ENCODE data around the gene CD6.
A peak's percentile ranks its signal among the peaks of the same experiment; 100 is the strongest.

CD6 gene

DNA sequence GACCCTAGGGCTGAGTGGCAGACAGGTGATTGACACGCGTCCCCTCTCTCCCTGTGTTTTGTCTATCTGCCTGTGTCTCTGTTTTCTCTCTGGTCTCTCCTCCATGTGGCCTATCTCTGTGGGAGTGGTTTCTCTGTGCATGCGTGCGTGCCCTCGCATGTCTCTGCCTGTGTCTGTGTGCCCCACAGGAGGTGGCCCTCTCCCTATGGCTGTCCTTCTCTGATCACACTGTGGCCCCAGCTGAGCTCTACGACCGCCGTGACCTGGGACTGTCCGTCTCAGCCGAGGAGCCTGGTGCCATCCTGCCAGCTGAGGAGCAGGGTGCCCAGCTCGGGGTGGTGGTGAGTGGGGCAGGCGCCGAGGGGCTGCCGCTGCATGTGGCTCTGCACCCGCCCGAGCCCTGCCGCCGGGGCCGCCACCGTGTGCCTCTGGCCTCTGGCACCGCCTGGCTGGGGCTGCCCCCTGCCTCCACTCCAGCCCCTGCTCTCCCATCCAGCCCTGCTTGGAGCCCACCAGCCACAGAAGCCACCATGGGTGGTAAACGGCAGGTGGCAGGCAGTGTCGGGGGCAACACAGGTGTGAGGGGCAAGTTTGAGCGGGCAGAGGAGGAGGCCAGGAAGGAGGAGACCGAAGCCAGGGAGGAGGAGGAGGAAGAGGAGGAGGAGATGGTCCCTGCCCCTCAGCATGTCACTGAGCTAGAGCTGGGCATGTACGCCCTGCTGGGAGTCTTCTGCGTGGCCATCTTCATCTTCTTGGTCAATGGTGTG lies 35.6 kb upstream of the CD6 start:
- no peak for DNase-seq

DNA sequence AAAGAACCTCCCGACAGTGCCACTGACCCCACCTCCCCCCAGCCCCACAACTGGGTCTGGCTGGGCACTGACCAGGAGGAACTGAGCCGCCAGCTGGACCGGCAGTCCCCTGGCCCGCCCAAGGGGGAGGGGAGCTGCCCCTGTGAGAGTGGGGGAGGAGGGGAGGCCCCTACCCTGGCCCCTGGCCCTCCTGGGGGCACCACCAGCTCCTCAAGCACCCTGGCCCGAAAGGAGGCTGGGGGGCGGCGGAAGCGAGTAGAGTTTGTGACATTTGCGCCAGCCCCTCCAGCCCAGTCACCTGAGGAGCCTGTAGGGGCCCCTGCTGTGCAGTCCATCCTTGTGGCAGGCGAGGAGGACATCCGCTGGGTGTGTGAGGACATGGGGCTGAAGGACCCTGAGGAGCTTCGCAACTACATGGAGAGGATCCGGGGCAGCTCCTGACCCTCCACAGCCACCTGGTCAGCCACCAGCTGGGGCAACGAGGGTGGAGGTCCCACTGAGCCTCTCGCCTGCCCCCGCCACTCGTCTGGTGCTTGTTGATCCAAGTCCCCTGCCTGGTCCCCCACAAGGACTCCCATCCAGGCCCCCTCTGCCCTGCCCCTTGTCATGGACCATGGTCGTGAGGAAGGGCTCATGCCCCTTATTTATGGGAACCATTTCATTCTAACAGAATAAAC lies 34.9 kb upstream of the CD6 start:
- DNase-seq, result no peak

DNA sequence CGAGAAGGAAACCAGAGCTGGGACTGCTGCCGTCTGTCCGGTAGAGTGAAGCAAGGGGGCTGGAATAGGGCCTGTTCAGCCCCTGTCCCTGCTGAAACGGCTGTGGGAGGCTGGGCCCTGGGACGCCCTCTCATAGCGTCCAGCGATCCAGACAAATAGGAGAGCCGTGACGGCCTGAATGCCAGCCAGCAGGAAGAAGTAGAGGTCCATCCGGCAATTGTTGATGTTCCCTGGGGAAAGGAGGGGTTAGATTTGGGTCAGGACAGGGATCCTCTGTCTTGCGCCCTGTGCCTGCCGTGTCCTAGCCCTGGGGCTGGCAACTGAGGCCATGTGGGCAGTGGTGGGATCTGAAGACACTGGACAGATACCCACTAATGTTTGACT lies 34.3 kb upstream of the CD6 start:
- no peak for DNase-seq

- no peak for DNase-seq
These were observed 33.7 kb upstream of the CD6 start for GRCh38 chr11:60937811-60938210.

DNA sequence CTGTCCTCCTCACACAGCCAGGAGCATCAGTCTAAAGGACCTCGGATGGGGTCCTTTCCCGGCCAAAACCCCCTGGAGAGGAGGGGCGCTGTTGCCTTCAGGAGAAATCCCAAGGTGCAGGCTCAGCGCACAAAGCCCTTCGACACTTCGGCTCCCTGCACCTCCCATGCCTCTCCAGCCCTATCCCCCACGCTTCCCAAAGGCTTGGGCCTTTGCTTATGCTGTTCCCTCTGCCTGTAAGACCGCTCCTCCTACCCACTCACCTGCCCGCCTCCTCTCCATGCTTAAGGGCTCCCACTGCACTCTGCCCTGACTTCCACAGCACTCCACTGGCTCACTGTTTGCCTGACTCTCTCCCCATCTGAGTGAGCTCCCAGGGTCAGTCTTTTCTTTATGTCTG lies 33.0 kb upstream of the CD6 start:
- no peak for DNase-seq

DNA sequence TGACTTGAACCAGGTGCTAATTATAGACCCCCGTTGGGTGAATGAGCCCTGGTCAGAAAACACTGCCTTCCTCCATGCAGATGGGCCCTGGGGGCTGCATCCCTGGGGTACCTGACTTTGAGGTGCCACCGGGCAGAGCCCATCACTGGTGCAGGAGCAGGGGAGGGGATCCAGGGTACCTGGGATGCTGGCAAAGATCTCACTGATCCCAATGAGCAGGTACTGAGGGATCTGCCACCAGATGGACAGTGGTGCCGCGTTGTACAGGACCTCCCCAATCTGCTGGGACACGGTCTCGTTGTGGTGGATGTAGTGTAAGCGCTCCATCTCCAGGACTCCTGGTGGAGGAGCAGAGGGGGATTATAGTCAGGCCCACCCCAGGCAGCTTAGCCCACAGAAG lies 32.2 kb upstream of the CD6 start:
- DNase-seq, result no peak

GRCh38 chr11:60939855-60940254 lies 31.6 kb upstream of the CD6 start:
- DNase-seq, result no peak

GRCh38 chr11:60941371-60942119 lies 29.9 kb upstream of the CD6 start:
- no peak for DNase-seq

- DNase-seq, result no peak
These were observed 29.3 kb upstream of the CD6 start for GRCh38 chr11:60942219-60942618.

DNA sequence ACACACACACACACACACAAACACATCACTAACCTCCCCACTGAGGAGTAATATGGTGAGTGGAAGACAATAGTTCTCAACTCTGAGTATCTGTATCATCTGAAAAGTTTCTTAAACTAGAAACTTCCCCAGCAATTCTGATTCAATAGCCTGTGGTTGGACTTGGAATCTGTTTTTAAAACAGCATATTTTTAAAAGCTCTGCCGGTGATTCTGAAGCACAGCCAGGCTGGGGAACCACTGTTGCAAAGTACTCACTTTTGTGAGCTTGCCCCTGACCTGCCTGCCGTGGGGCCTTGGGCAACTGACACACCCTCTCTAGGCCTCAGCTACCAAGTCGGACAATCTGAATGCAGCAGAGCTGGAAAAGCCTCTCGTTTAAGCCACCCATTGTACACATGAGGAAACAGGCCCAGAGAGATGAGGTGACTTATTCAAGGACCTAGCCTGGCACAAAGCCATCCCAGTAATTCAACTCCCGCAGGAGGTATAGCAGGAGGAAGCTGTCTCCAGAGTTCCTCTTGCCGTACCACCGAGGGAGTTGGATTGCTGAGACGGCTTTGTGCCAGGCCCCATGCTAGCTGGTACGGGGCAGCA lies 28.4 kb upstream of the CD6 start:
- no peak for DNase-seq

DNA sequence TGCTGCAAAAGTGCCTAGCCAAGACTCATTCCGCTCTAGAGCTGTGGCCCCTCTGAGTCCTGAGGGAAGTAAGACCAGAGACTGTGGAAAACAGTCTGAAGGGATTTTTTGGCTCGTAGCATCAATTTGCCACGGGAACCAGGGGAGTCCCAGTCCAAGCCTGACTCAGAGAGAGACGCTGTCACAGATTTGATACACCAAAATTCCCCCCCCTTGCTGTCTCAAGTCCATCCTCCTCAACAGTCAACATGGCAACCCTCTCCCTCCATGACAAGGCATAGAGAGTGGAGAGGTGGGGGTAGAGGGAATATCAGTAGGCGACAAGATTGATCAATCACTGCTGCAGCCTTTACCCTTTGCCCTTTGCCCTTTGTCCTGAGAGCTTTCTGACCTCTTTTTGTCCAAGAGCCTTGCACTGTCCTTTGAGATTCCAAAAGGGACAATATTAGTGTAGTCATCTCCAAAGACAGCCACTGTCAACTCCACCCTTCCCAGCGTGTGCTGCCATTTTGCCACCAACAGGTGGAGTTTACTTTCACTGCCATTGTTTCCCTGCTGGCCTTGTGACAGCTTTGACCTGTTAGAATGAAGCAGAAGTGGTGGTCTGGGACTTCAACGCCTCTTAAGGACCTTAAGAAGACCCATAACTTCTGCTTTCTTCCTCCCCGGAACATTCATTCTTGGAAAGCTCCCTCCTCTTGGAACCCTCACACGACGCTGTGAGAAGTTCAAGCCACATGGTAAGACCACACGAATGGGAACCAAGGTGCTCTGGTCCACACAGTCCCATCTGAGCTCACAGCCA lies 26.8 kb upstream of the CD6 start:
- no peak for DNase-seq

- no peak for DNase-seq
These were observed 26.2 kb upstream of the CD6 start for GRCh38 chr11:60945295-60945667.

GRCh38 chr11:60946601-60947264 lies 24.7 kb upstream of the CD6 start:
- DNase-seq, result no peak

GRCh38 chr11:60947700-60948099 lies 23.8 kb upstream of the CD6 start:
- DNase-seq, result no peak

GRCh38 chr11:60948250-60948649 lies 23.2 kb upstream of the CD6 start:
- DNase-seq, result no peak

GRCh38 chr11:60950024-60950423 lies 21.5 kb upstream of the CD6 start:
- DNase-seq, result no peak

GRCh38 chr11:60950933-60951605 lies 20.4 kb upstream of the CD6 start:
- DNase-seq, result peak; percentile 38 to 54

GRCh38 chr11:60951606-60951903 lies 19.9 kb upstream of the CD6 start:
- DNase-seq, result peak in 1 of 2 experiments; percentile 35

DNA sequence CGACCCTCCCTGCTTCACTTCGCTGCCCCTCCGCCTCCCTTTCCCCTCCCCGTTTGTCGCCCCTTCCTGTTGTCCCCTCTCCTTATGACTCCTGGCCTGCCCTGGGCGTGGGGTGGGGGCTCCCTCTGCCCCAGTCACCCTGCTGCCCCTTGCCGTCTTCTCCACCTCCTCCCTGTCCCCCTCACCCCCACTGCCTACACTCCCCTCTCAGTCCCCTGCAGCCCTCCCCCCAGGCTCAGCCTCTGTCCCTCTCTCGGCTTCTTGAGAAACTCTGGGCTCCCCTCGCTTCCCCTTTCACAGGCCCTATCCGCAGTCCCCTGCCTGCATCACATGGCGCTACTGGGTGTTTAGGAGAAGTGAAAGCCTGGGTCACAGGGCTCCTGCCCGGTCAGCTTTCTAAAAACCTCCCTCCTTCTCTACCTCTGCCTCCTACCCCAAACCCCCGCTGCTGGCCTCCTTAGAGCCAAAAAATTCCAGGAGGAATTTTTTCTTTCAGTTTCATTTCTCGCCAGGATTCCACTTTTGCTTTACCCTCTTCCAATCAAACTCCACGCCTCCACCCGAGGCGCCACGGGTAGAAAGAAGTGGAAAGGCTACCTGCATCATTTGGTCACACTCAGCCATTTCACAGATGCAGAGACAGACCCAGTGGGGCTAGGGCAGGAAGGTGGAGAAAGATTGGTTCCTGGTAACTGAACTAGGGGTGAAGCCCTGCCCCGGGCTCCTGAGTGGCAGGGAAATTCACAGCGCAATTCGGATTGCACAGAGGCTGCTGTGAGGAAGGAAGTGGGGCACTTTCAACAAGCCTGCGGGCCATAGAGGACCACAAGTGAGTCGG lies 19.4 kb upstream of the CD6 start, which contains the start of gene SLC15A3:
Gene SLC15A3, minus strand, starts transcription at position 273 of the 838 bp plus-strand sequence. CDS start 625 bp downstream, outside the sequence.
- DNase-seq, result peak; percentile 41 to 54

DNA sequence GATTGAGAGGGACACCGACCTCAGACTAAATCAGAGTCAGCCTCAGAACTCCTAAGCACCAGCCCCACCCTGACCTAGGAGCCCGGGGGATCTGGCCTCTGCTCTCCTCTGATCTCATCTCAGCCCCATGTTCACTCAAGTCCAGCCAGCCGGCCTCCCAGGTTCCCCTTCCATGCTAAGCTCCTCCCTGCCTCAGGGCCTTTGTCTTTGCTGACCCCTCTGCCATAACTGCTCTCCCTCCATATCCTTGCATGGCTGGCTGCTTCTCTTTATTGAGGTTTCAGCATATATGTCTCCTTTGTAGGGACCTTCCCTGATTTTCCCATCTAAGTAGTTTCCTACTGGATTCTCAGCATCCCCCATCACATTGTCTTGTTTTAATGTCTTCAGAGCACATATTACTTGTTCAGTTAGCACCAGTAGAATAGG lies 18.7 kb upstream of the CD6 start:
- no peak for DNase-seq

- DNase-seq, result no peak
These were observed 17.7 kb upstream of the CD6 start for GRCh38 chr11:60953781-60954180.

Data from activated T-cell treated with anti-CD3 and anti-CD28 coated beads, Interleukin-2, amount 50 U/mL, for 48 hours (primary cell).